Measurements from ENCODE around the gene AGMO. TPM values are rescaled to one million over a fixed set of nuclear protein-coding genes. Genes with fewer than 3 reads are reported as not detected.

Gene AGMO
- total and polyA plus RNA-seq, 12 donors, result 0.05 to 0.34 (median 0.15) TPM; not detected in 7

DNA sequence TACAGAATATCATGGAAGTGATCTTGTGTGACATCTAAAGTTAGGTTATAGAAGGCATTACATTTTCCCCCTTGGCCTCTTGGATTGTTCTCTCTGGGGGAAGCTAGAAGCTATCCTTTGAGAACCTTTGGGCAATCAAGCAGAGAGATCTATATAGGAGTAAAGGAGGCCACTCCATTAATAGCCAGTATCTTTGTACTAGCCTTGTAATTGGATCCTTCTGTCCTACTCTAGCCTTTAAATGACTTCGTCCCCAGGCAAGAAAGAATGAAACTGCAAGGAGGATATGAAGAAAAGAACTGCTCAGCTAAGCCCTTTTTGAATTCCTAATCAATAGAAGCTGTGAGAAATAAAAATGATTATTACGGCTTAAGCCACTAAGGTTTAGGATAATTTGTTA lies 230.9 kb downstream of the AGMO start:
- no peaks in the 10 kb centered on the region for H3K27me3 ChIP-seq
- no peak overlapping the region for H3K27ac ChIP-seq
- no peak for DNase-seq
- TF ChIP-seq, protein P1, sequence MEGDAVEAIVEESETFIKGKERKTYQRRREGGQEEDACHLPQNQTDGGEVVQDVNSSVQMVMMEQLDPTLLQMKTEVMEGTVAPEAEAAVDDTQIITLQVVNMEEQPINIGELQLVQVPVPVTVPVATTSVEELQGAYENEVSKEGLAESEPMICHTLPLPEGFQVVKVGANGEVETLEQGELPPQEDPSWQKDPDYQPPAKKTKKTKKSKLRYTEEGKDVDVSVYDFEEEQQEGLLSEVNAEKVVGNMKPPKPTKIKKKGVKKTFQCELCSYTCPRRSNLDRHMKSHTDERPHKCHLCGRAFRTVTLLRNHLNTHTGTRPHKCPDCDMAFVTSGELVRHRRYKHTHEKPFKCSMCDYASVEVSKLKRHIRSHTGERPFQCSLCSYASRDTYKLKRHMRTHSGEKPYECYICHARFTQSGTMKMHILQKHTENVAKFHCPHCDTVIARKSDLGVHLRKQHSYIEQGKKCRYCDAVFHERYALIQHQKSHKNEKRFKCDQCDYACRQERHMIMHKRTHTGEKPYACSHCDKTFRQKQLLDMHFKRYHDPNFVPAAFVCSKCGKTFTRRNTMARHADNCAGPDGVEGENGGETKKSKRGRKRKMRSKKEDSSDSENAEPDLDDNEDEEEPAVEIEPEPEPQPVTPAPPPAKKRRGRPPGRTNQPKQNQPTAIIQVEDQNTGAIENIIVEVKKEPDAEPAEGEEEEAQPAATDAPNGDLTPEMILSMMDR (IDR thresholded peaks at IDR 0.05), result no peak
- TF ChIP-seq POLR2A (IDR thresholded peaks at IDR 0.05), result no peak
- no peaks in the 10 kb centered on the region for H3K36me3 ChIP-seq (replicated peaks in 1 of 2)
- H3K4me3 ChIP-seq, result no peak overlapping the region
- no peaks in the 10 kb centered on the region for H3K4me1 ChIP-seq (replicated peaks in 1 of 2)
- intact Hi-C loops (cut with DNase I), result no loop called here
- 51 to 68% (median 63%) methylated on average over 2 of the region's 2 CpGs for WGBS, 4 donors
- no peaks in the 10 kb centered on the region for H3K9me3 ChIP-seq (replicated peaks in 1 of 3)

GRCh38 chr7:15327001-15327400 lies 234.8 kb downstream of the AGMO start:
- no peaks in the 10 kb centered on the region for H3K36me3 ChIP-seq (replicated peaks in 1 of 2)
- WGBS, 4 donors, result 60 to 67% (median 63%) methylated on average over 4 of the region's 4 CpGs
- intact Hi-C loops (cut with DNase I), result loop anchor here in 1 of 2 donors (10.0 kb wide), 1 partner anchor 738 kb away; no protein-coding TSS in a partner anchor

DNA sequence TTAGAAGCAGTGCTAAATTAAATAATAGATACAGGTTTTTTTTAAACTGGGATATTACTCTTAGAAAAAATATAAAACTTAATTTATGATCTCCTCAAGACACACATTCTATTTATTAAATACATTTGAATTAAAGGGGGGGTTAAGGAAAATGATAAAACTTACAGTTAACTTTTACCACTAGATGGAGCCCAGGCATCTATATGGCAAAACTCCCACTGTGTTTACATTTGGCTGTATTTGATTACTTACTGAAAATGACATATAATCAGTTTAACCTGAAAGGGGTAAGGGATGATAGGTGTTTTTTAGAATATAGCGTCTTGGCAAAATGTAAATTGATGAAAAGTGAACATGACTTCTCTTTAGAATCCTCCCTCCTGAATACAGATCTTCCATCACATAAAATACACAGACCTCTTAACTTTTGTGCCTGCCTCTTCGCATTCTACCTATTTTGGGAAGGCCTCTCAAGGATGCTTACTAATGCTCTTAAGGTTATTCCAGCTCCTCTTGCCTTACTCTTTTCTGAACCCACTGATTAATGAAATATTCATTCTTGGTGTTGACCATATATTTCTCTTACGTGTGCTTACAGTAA lies 235.7 kb downstream of the AGMO start:
- TF ChIP-seq POLR2A (IDR thresholded peaks at IDR 0.05), result no peak
- TF ChIP-seq, protein P1 (IDR thresholded peaks at IDR 0.05), result peak in 4 of 6 experiments; percentile 16 to 37 (median 27)
- 59 to 65% (median 60%) methylated on average over 3 of the region's 3 CpGs for WGBS, 4 donors
- intact Hi-C loops (cut with DNase I), result loop anchor here in 1 of 2 donors (10.0 kb wide), 1 partner anchor 739 kb away; no protein-coding TSS in a partner anchor
- Histone ChIP-seq H3K4me3 (no peak overlapping the region), H3K36me3 (replicated peaks in 1 of 2) (no peaks in the 10 kb centered on the region), H3K27me3 (no peaks in the 10 kb centered on the region), H3K4me1 (replicated peaks in 1 of 2) (no peaks in the 10 kb centered on the region), H3K27ac (no peak overlapping the region), H3K9me3 (replicated peaks in 1 of 3) (no peaks in the 10 kb centered on the region)
- no peak for DNase-seq

More at GRCh38 chr7:15327001-15327400, 234.8 kb downstream of the AGMO start:
- Histone ChIP-seq H3K4me1 (replicated peaks in 1 of 2) (no peaks in the 10 kb centered on the region), H3K27ac (no peak overlapping the region), H3K9me3 (replicated peaks in 1 of 3) (no peaks in the 10 kb centered on the region), H3K4me3 (no peak overlapping the region), H3K27me3 (no peaks in the 10 kb centered on the region)
- TF ChIP-seq, protein P1 (IDR thresholded peaks at IDR 0.05), result no peak
- no peak for TF ChIP-seq POLR2A (IDR thresholded peaks at IDR 0.05)
- no peak for DNase-seq

DNA sequence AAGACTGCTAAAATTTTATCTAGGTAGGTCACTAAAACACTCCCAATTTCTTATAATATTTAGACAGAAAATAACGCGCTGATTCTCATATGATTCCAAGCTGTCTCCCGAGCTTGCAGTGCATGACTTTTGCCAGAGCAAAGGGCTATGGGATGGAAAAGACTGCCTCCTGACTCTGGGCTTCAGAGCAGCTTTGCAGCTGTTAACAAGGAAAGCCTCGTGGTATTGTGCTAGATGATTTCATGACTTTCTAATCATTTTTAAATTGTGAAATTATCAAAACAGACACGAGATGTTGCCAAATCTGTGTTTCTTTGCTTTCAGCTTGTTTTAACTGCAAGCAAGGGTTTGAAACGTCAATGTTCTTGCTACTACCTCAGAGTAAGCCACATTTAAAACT lies 238.3 kb downstream of the AGMO start:
- no peak for DNase-seq
- no peak overlapping the region for H3K27ac ChIP-seq
- WGBS, 4 donors, result 54 to 62% (median 58%) methylated on average over 6 of the region's 6 CpGs
- intact Hi-C loops (cut with DNase I), result loop anchor here in 1 of 2 donors (10.0 kb wide), 1 partner anchor 741 kb away; no protein-coding TSS in a partner anchor
- TF ChIP-seq, protein P1 (IDR thresholded peaks at IDR 0.05), result no peak
- TF ChIP-seq POLR2A (IDR thresholded peaks at IDR 0.05), result no peak
- no peak overlapping the region for H3K4me3 ChIP-seq
- H3K4me1 ChIP-seq (replicated peaks in 1 of 2), result no peaks in the 10 kb centered on the region
- no peaks in the 10 kb centered on the region for H3K9me3 ChIP-seq (replicated peaks in 1 of 3)
- no peaks in the 10 kb centered on the region for H3K36me3 ChIP-seq (replicated peaks in 1 of 2)
- H3K27me3 ChIP-seq, result no peaks in the 10 kb centered on the region
